ENCODE data around the gene SFT2D2. TPM values are rescaled to one million over a fixed set of nuclear protein-coding genes. Genes with fewer than 3 reads are reported as not detected.

SFT2D2 gene
- total and polyA plus RNA-seq, 7 donors = 2.5 to 43.2 (median 36.7) TPM

DNA sequence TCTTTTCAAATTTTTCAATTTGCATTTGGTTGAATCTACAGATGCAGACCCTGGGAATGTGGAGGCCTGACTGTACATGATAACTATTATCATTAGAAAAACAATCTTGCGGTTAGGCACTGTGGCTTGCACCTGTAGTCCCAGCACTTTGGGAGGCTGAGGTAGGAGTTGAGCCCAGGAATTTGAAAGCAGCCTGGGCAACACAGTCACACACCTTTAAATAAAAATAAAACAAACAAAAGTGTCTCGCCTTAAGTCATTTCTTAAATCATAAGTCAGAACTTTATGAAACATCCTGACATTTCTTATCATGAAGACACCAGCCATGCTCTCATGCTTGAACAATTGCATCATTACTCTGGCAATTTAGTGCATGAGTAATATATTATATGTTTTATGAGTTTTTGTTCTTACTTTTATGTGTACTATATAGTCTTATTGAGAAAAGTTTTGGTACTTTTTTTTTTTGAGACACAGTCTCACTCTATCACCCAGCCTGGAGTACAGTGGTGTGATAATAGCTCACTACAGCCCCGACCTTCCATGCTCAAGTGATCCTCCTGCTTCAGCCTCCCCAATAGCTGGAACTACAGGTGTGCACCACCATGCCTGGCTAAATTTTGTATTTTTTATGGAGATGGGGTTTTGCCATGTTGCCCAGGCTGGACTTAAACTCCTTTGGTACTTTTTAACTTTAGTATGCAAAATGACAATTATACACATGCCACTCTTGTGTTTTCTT, 62.7 kb downstream of the SFT2D2 start:
- no peaks in the 10 kb centered on the region for H3K9me3 ChIP-seq
- TF ChIP-seq POLR2AphosphoS5 (IDR thresholded peaks at IDR 0.05) (no peak), POLR2A (IDR thresholded peaks at IDR 0.05) (no peak), EP300 (IDR thresholded peaks at IDR 0.05) (no peak)
- TF ChIP-seq, protein P1, sequence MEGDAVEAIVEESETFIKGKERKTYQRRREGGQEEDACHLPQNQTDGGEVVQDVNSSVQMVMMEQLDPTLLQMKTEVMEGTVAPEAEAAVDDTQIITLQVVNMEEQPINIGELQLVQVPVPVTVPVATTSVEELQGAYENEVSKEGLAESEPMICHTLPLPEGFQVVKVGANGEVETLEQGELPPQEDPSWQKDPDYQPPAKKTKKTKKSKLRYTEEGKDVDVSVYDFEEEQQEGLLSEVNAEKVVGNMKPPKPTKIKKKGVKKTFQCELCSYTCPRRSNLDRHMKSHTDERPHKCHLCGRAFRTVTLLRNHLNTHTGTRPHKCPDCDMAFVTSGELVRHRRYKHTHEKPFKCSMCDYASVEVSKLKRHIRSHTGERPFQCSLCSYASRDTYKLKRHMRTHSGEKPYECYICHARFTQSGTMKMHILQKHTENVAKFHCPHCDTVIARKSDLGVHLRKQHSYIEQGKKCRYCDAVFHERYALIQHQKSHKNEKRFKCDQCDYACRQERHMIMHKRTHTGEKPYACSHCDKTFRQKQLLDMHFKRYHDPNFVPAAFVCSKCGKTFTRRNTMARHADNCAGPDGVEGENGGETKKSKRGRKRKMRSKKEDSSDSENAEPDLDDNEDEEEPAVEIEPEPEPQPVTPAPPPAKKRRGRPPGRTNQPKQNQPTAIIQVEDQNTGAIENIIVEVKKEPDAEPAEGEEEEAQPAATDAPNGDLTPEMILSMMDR (IDR thresholded peaks at IDR 0.05) = no peak
- intact Hi-C loops (cut with DNase I) = no loop called here
- H3K27me3 ChIP-seq = no peaks in the 10 kb centered on the region
- no peak overlapping the region for H3K4me3 ChIP-seq
- peaks cover 0 to 17% (median 10%) of the 10 kb centered on the region in 4 donors for H3K4me1 ChIP-seq
- DNase-seq = no peak
- no peak overlapping the region for H3K27ac ChIP-seq
- peaks cover 0 to 9% (median 0%) of the 10 kb centered on the region in 4 donors for H3K36me3 ChIP-seq
- WGBS, 2 donors = 76 to 89% methylated on average over 3 of the region's 3 CpGs

DNA sequence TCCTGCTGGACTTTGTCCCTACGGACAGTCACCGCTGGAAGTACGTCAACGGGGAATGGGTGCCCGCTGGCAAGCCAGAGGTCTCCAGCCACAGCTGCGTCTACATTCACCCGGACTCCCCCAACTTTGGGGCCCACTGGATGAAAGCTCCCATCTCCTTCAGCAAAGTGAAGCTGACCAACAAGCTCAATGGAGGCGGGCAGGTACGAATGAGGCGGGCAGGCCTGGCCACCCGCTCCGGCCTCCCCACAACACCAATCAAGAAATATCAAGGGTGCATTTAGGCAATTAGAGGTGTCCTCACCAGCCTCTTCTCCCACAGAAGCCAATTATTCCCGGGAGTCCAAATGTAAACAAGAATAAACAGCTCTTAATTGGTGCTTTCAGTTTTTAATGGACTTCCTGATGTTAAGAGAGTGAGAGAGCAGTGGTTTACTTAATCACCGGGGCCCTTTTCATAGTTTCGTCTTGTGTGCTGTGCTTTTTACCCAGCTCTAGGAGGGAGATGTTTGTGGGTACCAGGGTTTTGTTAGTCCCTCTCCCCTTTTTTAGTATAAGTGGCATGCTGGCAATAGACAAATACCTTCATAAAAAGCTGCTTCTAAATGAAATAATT, 65.5 kb downstream of the SFT2D2 start:
- no peak overlapping the region for H3K27ac ChIP-seq
- no peaks in the 10 kb centered on the region for H3K9me3 ChIP-seq
- intact Hi-C loops (cut with DNase I) = no loop called here
- peaks cover 0 to 9% (median 0%) of the 10 kb centered on the region in 4 donors for H3K36me3 ChIP-seq
- 89 to 91% methylated on average over 15 of the region's 15 CpGs for WGBS, 2 donors
- no peak for DNase-seq
- H3K4me3 ChIP-seq = no peak overlapping the region
- H3K27me3 ChIP-seq = no peaks in the 10 kb centered on the region
- H3K4me1 ChIP-seq = no peaks in the 10 kb centered on the region
- TF ChIP-seq, protein P1 (IDR thresholded peaks at IDR 0.05) = no peak
- TF ChIP-seq POLR2AphosphoS5 (IDR thresholded peaks at IDR 0.05) = no peak

DNA sequence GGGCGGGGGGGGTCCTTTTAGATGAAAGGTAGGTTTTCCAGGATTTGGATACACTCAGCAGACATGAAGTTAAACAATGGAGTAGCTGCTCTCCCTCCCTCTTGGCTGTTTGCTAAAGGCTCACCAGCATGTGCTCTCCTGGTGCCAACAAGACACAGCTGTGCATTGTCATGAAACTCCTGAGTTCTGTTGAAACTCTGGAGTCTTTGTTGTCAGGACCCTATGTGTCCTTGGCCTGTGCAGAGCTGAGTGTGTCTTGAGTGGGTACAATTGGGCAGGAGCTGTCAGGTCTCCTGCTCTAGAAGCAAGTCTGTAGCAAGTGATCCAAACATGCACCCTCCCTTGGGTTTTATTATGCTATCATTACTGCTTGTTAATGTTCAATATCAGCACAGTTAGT, 67.6 kb downstream of the SFT2D2 start:
- no peak for TF ChIP-seq EP300 (IDR thresholded peaks at IDR 0.05)
- TF ChIP-seq POLR2AphosphoS5 (IDR thresholded peaks at IDR 0.05) = no peak
- TF ChIP-seq POLR2A (IDR thresholded peaks at IDR 0.05) = no peak
- TF ChIP-seq, protein P1 (IDR thresholded peaks at IDR 0.05) = no peak
- H3K27me3 ChIP-seq = no peaks in the 10 kb centered on the region
- peaks cover 0 to 9% (median 0%) of the 10 kb centered on the region in 4 donors for H3K36me3 ChIP-seq
- H3K9me3 ChIP-seq = no peaks in the 10 kb centered on the region
- 94% methylated on average over 1 of the region's 1 CpG for WGBS, 2 donors
- H3K4me1 ChIP-seq = no peaks in the 10 kb centered on the region
- no peak overlapping the region for H3K27ac ChIP-seq
- H3K4me3 ChIP-seq = no peak overlapping the region
- intact Hi-C loops (cut with DNase I) = no loop called here
- DNase-seq = no peak

DNA sequence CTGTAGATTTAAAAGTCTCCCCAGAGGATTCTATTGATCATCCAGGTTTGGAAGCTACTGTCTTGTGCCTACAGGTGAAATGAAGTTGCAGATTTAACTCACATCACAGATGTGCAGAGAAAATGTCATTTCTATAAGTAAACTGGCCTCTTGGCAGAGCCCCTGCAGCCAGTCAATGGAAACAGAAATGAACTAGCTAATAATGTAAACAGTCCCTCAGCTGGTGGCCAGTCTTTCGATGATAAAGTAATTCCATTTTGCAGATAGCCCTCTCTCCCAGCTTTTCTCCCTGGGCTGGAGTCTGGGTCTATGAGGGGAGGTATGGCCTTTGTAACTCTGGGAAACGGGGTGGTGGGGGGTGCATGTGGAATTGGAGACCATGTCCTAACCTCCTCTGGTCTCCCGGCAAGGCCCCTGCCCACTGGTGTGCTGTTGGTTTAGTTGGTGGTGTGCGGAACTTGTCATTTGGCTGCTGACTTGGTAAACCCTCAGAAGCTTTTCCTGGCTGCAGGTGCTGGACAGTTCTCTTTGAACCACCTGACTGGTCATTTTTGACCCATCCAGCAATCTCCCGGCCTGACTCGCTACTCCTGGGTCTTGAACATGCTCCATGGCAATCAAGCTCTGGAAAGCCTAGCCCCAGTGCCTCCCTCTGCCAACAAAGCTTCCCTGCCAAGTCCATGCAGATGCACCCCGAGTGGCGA, 69.8 kb downstream of the SFT2D2 start:
- intact Hi-C loops (cut with DNase I) = no loop called here

More for the DNA sequence above, 69.8 kb downstream of the SFT2D2 start:
- Histone ChIP-seq H3K36me3 (peaks cover 0 to 9% (median 0%) of the 10 kb centered on the region in 4 donors), H3K27ac (no peak overlapping the region), H3K4me3 (no peak overlapping the region), H3K27me3 (no peaks in the 10 kb centered on the region), H3K4me1 (no peaks in the 10 kb centered on the region), H3K9me3 (no peaks in the 10 kb centered on the region)
- no peak for TF ChIP-seq POLR2A (IDR thresholded peaks at IDR 0.05)
- TF ChIP-seq POLR2AphosphoS5 (IDR thresholded peaks at IDR 0.05) = no peak
- TF ChIP-seq EP300 (IDR thresholded peaks at IDR 0.05) = no peak
- TF ChIP-seq, protein P1 (IDR thresholded peaks at IDR 0.05) = no peak
- 93 to 95% methylated on average over 8 of the region's 8 CpGs for WGBS, 2 donors
- DNase-seq = no peak
